ENCODE data around the gene UNC13B. TPM values are rescaled to one million over a fixed set of nuclear protein-coding genes. Genes with fewer than 3 reads are reported as not detected.

Gene UNC13B
- total and polyA plus RNA-seq, 2 experiments from 2014 or later = 8.7 to 52.1 TPM

GRCh38 chr9:35186524-35186923 lies 24.7 kb downstream of the UNC13B start:
- Mint-ChIP-seq H3K27me3 (ENCODE audit: insufficient read depth, low read depth, poor library complexity) (peaks cover 2% of the 10 kb centered on the region), H3K4me1 (no peaks in the 10 kb centered on the region), H3K36me3 (ENCODE audit: low read depth) (peaks cover 63% of the 10 kb centered on the region), H3K27ac (no peak overlapping the region), H3K9me3 (peaks cover 65% of the 10 kb centered on the region), H3K4me3 (no peak overlapping the region)
- Histone ChIP-seq H3K4me2 (no peak overlapping the region), H3K9me2 (ENCODE audit: insufficient read depth) (no peaks in the 10 kb centered on the region), H4K20me1 (replicated peaks; ENCODE audit: insufficient read depth) (no peaks in the 10 kb centered on the region), H3K4me1 (ENCODE audit: insufficient read depth) (no peaks in the 10 kb centered on the region), H3K27me3 (ENCODE audit: insufficient read depth) (no peaks in the 10 kb centered on the region), H2AFZ (no peak overlapping the region), H3K27ac (ENCODE audit: low read depth) (no peak overlapping the region), H3K4me3 (no peak overlapping the region), H3K79me2 (replicated peaks; ENCODE audit: insufficient read depth) (peaks cover 8% of the 10 kb centered on the region), H3F3A (replicated peaks; ENCODE audit: low read depth) (no peaks in the 10 kb centered on the region), H3K36me3 (ENCODE audit: insufficient read depth) (0 out of 2 replicates have a peak, but pooled peaks cover 8% of the 10 kb centered on the region)
- ATAC-seq = no peak
- DNase-seq (ENCODE audit: low spot score) = no peak
- TF ChIP-seq NANOG (IDR thresholded peaks at IDR 0.05; ENCODE audit: borderline replicate concordance) (no peak), STAT1 (IDR thresholded peaks at IDR 0.05; ENCODE audit: unreplicated experiment) (no peak), CREB1 (CRISPR knock-in tag; IDR thresholded peaks at IDR 0.05; ENCODE audit: low read depth) (no peak), EZH2 (IDR thresholded peaks at IDR 0.05; ENCODE audit: low read depth, unreplicated experiment) (no peak), ZNF331 (CRISPR knock-in tag; IDR thresholded peaks at IDR 0.05; ENCODE audit: low read depth) (no peak)
- TF ChIP-seq, protein P1, sequence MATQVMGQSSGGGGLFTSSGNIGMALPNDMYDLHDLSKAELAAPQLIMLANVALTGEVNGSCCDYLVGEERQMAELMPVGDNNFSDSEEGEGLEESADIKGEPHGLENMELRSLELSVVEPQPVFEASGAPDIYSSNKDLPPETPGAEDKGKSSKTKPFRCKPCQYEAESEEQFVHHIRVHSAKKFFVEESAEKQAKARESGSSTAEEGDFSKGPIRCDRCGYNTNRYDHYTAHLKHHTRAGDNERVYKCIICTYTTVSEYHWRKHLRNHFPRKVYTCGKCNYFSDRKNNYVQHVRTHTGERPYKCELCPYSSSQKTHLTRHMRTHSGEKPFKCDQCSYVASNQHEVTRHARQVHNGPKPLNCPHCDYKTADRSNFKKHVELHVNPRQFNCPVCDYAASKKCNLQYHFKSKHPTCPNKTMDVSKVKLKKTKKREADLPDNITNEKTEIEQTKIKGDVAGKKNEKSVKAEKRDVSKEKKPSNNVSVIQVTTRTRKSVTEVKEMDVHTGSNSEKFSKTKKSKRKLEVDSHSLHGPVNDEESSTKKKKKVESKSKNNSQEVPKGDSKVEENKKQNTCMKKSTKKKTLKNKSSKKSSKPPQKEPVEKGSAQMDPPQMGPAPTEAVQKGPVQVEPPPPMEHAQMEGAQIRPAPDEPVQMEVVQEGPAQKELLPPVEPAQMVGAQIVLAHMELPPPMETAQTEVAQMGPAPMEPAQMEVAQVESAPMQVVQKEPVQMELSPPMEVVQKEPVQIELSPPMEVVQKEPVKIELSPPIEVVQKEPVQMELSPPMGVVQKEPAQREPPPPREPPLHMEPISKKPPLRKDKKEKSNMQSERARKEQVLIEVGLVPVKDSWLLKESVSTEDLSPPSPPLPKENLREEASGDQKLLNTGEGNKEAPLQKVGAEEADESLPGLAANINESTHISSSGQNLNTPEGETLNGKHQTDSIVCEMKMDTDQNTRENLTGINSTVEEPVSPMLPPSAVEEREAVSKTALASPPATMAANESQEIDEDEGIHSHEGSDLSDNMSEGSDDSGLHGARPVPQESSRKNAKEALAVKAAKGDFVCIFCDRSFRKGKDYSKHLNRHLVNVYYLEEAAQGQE (IDR thresholded peaks at IDR 0.05; ENCODE audit: unreplicated experiment) = no peak
- TF ChIP-seq, protein P2, sequence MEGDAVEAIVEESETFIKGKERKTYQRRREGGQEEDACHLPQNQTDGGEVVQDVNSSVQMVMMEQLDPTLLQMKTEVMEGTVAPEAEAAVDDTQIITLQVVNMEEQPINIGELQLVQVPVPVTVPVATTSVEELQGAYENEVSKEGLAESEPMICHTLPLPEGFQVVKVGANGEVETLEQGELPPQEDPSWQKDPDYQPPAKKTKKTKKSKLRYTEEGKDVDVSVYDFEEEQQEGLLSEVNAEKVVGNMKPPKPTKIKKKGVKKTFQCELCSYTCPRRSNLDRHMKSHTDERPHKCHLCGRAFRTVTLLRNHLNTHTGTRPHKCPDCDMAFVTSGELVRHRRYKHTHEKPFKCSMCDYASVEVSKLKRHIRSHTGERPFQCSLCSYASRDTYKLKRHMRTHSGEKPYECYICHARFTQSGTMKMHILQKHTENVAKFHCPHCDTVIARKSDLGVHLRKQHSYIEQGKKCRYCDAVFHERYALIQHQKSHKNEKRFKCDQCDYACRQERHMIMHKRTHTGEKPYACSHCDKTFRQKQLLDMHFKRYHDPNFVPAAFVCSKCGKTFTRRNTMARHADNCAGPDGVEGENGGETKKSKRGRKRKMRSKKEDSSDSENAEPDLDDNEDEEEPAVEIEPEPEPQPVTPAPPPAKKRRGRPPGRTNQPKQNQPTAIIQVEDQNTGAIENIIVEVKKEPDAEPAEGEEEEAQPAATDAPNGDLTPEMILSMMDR (conservative IDR thresholded peaks at IDR 0.05; ENCODE audit: low read depth in 2 of 2) = no peak
- TF ChIP-seq, protein P3, sequence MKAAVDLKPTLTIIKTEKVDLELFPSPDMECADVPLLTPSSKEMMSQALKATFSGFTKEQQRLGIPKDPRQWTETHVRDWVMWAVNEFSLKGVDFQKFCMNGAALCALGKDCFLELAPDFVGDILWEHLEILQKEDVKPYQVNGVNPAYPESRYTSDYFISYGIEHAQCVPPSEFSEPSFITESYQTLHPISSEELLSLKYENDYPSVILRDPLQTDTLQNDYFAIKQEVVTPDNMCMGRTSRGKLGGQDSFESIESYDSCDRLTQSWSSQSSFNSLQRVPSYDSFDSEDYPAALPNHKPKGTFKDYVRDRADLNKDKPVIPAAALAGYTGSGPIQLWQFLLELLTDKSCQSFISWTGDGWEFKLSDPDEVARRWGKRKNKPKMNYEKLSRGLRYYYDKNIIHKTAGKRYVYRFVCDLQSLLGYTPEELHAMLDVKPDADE (IDR thresholded peaks at IDR 0.05) = no peak

- H3K27ac ChIP-seq (ENCODE audit: low read depth) = no peak overlapping the region
- no peaks in the 10 kb centered on the region for H4K20me1 ChIP-seq (replicated peaks; ENCODE audit: insufficient read depth)
- no peak overlapping the region for H3K4me3 ChIP-seq
- H2AFZ ChIP-seq = no peak overlapping the region
- H3K4me2 ChIP-seq = no peak overlapping the region
- Mint-ChIP-seq H3K4me1 (no peaks in the 10 kb centered on the region), H3K9me3 (peaks cover 70% of the 10 kb centered on the region), H3K4me3 (no peak overlapping the region), H3K27me3 (ENCODE audit: insufficient read depth, low read depth, poor library complexity) (peaks cover 2% of the 10 kb centered on the region), H3K27ac (no peak overlapping the region), H3K36me3 (ENCODE audit: low read depth) (peaks cover 74% of the 10 kb centered on the region)
- H3F3A ChIP-seq (replicated peaks; ENCODE audit: low read depth) = 0 out of 2 replicates have a peak, but pooled peaks cover 2% of the 10 kb centered on the region
- no peaks in the 10 kb centered on the region for H3K9me2 ChIP-seq (ENCODE audit: insufficient read depth)
- no peaks in the 10 kb centered on the region for H3K4me1 ChIP-seq (ENCODE audit: insufficient read depth)
- H3K36me3 ChIP-seq (ENCODE audit: insufficient read depth) = peaks cover 19% of the 10 kb centered on the region
- ATAC-seq (no peak), DNase-seq (ENCODE audit: low spot score) (no peak)
- no peaks in the 10 kb centered on the region for H3K27me3 ChIP-seq (ENCODE audit: insufficient read depth)
- H3K79me2 ChIP-seq (replicated peaks; ENCODE audit: insufficient read depth) = 0 out of 2 replicates have a peak, but pooled peaks cover 3% of the 10 kb centered on the region
- TF ChIP-seq, protein P1 (IDR thresholded peaks at IDR 0.05; ENCODE audit: unreplicated experiment) = no peak
- TF ChIP-seq EZH2 (IDR thresholded peaks at IDR 0.05; ENCODE audit: low read depth, unreplicated experiment) = no peak
- TF ChIP-seq JUNB (IDR thresholded peaks at IDR 0.05; ENCODE audit: unreplicated experiment) = no peak
- TF ChIP-seq, protein P2 (conservative IDR thresholded peaks at IDR 0.05; ENCODE audit: low read depth in 2 of 2) = no peak
- TF ChIP-seq ZNF114 (CRISPR knock-in tag; IDR thresholded peaks at IDR 0.05) = no peak
- no peak for TF ChIP-seq EZH2phosphoT487 (IDR thresholded peaks at IDR 0.05; ENCODE audit: unreplicated experiment)
- TF ChIP-seq NANOG (IDR thresholded peaks at IDR 0.05; ENCODE audit: borderline replicate concordance) = no peak
- no peak for TF ChIP-seq CREB1 (CRISPR knock-in tag; IDR thresholded peaks at IDR 0.05; ENCODE audit: low read depth)
These were observed 28.4 kb downstream of the UNC13B start for GRCh38 chr9:35190203-35190602.
